HG03103 (cell line): ENCODE measurements around the gene CTU1.

ENCODE experiments used
- ATAC-seq: cut with Tn5 transposase; IDR thresholded peaks from one replicate; pipeline ENCODE4 v1.9.1; 2021; ENCODE audit warnings: low read depth; ENCODE audit not compliant: unreplicated experiment

The CTU1 gene

DNA sequence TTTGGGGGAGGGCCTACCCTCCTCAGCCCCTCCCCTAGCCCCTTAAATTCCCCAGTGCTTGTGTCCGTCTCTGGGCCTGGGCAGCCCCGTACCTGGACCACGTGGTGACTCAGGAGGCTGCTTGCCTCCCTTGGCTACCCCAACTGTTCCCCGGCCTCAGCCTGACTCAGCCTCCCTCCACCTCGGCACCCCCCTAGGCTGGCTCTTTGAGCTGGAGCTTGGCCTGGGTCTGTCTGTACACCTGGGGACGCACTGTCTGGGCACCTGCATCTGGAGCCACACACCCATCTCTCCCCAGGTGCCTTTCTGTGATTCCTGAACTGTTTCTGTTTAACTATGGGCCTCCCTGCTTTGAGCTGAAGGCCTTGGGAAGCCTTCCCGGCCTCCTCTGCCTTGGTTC is 23.7 kb downstream of the CTU1 start:
- no peak for ATAC-seq

DNA sequence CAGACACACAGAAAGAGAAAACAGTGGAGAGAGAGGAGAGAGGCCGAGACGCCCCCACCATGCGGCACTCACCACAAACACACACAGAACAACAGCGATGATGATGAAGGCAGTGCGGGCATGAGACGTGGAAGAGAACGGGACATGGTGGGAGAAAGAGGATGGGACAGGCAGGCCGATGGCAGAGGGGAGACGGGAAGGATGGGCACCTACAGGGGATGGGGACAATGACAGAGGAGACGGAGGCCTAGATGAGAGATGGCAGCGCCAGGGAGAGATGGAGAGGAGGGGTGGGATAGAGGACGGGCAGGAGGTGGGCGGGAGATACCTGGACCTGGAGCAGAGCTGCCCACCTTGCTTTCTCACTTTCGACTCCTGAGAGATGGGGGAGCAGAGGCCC is 24.4 kb downstream of the CTU1 start:
- no peak for ATAC-seq

DNA sequence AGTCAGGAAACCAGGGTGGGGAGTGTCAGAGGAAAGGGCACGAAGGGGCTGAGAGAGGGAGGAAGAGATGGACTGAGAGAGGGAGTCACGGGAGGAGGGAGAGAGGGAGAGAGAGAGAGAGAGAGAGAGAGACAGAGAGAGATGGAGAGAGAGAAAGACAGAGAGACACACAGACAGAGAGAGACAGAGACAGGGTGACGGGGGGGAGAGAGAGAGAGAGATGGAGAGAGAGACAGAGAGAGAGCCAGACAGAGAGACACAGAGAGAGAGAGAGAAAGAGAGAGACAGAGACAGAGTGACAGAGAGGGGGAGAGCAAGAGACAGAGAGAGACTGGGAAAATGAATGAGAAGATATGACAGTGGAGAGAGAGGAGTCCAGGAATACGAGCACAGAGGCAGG is 25.0 kb downstream of the CTU1 start:
- no peak for ATAC-seq

DNA sequence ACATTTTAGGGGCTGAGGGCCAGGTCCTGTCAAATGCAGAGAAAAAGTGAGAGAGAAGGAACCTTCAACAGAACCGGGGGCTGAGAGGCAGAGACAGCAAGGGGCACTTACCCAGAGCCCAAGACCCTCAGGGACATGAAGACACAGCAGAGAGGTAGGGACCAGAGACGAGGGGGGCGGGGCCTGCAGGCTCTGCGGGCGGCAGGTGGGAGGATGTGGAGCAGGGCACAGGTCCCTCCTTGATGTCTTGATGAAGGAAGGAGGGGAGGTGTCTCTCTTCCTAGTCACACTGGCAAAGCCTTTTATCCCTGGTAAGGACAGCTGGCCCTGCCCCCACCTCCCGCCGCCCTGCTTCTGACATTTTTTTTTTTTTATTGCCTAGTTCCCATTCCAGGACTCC is 25.6 kb downstream of the CTU1 start, which contains the start of gene KLK14:
TSS of gene KLK14 (minus strand) at position 277 of the 400 bp plus-strand sequence. CDS start at position 4, 273 bp downstream.
- no peak for ATAC-seq

DNA sequence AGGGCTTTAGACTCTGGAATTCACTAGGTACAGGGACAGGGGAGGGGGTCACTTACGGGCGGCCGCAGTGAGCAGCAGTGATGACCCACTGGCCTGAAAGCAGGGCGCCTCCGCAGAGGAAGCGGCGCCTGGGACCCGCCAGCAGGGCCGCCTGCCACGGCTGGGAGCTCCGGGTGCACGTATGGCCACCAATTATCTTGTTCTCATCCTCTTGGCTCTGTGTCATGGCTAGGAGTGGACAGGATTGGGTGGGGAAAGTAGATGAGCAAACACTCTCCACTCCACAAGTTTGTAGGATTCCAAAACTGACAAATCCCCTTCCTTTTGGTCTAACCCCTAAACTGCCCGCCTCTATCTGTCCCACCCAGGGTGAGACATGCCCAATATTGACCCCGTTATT is 26.7 kb downstream of the CTU1 start:
- ATAC-seq = no peak

DNA sequence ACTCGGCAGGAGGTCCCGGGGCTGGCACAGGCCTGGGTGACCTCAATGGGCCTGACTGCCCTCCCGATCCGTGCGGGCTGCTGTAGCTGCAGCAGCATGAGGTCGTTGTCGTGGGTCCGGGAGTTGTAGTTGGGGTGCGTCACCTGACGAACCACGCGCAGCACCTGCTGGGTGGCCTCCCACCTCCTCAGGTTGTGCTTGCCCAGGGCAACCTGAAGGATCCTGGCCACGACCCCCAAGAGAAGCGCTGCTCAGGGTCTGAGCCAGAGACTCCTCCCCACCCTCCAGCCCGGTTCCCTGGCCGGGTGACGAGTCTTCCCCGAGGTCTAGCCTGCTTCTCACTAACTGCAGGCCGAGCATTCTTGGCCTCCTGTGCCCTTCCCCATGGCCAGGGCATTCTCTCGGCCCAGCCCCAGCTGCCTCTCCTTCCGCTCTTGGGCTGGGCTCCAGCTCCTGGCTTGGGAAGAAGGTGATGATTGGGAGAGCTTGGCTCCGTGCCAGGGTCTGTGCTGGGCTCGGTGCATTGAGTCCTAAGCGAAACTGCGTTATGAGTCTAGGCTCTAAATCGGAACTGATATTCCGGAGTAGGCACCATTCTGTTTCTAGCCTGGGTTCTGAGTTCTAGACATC is 28.6 kb downstream of the CTU1 start:
- ATAC-seq = no peak

DNA sequence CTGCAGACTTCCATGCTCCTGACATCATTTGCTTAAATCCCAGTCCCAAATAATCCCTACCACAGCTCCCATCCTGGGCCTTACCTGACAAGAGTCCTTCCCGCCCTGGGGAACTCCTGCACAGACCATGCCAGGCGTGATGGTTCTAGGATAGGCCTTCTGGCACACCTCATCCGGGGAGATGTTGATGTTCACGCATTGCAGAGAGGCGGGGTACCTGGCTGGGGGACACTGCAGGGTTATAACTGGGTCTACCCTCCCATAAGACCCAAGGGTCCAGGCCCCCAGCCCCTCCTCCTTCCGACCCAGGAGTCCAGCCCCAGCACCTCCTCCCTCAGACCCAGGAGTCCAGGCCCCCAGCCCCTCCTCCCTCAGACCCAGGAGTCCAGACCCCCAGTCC is 29.5 kb downstream of the CTU1 start:
- no peak for ATAC-seq

DNA sequence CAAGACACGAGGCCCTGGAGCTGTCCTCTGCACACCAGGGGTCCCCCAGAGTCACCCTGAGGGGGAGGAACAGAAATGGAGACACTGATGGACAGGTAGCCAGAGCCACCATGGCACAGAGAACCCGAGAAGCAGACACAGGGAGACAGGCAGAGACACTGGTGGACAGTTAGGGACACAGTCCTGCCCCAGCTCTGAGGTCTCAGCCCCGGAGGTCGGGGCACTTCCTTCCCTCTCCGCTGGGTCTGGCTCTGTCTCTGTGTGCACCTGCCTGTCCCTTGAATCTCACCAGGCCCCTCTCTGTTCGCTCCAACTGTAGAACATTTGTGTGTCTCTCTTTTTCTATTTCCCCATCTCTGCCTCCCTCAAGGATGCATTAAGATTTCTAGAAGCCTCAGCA is 30.1 kb downstream of the CTU1 start:
- ATAC-seq = no peak

DNA sequence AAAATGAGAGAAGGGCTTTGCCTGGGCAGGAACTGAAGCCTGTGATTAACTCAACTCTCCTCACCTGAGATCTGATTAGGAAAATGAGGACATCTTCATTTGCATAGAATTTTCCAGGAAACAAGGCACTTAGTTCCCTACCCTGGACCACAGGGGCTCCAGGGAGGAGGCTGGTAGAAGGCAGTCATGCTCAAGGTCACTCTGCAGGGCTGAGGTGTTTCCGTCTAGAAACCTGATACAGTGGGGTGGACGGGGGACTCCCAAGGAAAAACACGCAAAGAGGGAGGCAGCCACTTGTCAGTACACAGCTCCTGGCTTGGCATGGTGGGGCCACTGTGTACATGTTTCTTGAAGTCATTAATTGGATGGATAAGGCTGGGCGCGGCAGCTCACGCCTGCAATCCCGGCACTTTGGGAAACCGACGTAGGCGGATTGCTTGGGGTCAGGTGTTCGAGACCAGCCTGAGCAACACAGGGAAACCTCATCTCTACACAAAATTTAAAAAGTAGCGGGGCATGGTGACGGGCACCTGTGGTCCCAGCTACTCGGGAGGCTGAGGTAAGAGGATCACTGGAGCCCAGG is 31.5 kb downstream of the CTU1 start:
- ATAC-seq = no peak

DNA sequence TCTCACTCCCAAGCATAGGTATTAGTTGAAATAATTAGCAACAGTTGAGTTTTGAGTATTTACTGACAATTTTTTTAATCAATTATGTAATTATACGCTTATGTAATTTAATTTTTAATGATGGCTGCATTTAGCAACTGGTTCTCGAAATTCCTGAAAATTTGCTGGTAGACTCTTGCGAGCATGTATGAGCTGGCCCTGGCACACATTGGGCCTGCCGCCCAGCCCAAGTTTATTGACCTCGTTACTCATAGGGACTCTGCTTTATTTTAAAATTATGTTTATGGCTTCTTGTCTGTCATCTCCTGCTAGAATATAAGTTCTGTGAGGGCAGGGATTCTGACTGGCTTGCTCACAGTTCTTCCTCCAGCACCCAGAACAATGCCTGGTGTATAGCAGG is 32.2 kb downstream of the CTU1 start:
- no peak for ATAC-seq

DNA sequence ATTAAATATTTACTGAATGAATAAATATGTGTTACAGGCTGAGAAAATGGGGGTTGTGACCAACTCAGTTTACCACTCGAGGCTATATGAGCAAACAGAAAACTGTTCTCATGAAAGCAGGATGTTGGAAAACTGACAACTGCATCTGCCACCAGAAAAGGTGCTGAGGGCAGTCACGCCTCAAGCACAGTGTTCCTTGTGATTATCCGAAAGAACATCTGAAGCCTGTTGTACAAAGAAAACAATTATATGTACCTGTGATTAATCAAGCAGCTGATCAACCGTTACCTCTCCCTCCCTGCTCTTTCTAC is 37.2 kb downstream of the CTU1 start:
- ATAC-seq = no peak

DNA sequence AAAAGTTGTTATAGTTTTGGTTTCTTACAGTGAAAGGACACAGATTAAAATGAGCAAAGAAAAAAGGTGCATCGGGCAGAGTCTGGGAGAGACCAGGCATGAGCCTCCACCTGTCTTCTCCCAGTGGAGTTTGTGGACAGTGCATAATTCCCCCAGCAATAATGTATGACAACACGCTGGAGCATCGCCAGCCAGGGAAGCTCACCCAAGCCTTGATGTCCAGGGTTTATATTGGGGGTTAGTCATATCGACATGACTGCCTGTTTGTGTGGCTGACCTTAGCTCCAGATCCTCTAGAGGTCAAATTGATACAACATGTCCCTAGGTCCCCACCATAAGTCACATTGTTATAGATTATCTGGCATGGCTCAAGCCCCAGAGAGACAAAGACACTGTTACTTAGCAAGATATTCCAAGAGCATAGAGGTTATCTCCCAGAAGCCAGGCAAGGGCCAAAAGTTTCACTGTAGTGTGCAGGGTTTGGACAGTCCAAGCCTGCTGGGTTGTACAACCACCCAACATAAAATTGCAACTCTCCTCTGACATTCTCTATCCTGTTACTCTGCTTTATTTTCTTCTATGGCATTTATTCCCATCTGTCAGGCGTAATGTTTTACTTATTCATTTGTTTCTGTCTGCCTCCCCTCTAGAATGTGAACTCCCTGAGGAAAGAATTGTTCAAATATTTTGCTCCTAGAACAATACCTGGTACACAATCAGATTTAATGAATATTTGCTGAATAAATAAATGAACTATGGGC is 37.7 kb downstream of the CTU1 start:
- ATAC-seq = no peak

DNA sequence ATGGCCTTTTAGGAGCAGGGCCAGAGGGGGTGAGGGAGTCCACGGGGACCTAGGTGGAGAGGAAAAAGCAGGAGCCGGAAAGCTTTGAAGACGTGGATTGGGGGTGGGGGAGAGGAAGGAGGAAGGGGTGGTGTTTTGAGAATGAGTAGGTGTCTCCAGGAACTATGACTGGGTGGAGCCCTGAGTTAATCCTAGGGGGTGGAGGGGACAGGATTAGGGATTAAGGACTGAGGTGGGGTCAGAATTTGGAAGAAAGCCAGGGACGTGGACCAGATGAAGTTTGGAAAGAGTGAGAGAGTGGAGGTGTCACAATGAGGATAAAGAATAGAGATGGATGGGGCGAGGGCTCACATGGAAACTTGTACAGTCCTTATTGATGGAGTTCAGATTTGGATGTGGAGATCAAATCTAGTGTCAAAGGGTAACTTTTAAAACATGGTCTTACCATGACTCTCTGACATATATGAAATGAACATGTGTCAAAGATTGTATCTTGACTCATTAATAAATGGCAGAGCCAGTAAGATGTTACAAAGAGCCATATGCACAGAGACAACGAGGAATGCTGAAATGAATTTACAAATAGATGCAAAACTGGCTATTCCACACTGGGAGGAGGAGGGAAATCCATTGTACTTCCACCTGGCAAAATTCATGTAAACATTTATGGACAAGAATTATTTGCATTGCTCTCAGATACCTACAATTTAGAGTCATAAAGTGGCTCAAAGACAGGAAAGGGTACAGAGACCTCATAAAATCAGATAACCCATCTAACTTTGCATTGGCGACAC is 41.6 kb downstream of the CTU1 start:
- no peak for ATAC-seq

DNA sequence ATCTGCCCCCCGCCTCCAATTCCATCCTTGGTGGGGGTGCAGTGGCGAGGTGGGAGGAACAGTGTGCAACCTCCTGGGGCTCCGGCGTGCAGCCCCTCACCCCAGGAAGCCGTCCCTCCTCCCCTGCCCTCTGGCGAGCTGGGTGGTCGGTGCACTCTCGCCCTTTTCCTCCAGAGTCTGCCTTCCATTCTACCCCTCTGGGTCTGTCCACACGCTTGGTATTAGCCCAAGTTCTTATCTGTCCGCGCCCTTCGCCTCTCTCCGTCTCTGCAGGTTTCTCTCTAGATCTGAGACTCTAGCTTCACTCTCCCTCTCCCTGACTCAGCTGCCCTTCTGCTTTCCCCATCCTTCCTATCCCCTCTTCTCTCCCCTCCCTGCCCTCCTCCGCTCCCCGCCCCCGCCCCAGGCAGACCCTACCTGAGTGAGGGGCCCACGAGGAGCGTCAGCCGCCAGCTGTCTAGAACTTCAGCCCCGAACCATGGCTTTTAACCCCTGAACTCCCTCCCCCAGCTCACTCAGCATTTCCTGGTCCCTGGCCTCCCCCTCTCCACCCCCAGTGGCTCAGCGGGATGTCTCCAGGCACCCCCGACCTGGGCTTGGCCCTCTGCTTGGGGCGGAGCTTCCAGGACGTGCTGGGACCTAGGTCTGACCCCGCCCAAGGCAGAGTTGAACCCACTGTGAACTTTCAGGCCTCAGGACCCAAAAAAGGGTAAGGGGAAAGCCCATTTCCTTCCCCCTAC is 42.8 kb downstream of the CTU1 start:
- ATAC-seq = no peak

DNA sequence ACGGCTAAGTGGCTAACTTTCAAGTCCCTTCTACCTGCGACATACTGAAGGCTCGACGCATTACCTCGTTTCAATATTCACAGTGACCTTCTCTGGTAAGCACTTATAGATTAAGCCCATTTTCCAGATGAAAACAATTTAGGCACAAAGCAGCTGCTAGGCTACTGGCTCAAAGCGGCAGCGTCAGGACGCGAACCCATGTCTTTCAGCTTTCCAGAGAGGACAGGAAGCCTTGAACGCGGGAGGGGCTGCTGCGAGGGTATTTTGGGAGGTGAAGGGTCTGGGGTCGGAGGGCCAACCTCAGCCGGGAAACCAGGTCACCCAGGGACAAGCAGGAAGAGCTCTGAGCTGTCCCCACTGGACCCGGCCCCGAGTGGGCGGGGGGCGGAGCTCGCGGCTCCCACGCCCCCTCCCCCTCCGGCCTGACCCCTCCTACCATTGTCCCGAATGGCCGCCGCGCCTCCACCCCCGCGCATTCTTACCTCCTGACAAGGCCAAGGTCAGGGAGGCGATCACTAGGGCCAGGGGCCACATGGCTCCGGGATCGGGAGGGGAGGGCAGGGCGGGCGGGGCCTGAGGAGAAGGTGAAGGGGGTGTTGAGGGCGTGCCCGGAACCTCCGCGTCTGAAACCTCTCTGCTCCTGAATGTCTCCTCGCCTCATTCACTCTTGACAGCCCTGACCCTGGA is 43.5 kb downstream of the CTU1 start, which contains the start of gene KLK13:
TSS of gene KLK13 (minus strand) at position 559 of the 687 bp plus-strand sequence. CDS start at position 534, 25 bp downstream.
- ATAC-seq = no peak

DNA sequence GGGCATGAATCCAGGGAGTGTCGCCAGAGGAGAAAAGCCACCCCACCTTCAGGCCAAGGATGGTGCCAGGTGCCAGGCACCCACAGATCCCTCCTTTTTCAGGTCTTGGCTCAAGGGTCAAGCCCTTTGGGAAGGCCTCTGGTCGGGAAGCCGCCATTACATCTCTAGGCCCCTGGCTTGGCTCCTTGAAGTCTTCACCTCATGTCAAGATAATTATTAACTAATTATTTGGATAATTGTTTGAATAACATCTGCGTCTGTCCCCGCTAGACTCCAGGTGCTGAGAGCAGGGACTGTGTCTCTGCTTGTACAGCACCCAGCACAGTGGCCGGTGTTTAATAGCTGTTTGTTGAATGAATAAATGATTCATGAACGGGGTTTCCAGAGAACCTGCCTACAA is 44.5 kb downstream of the CTU1 start:
- no peak for ATAC-seq

DNA sequence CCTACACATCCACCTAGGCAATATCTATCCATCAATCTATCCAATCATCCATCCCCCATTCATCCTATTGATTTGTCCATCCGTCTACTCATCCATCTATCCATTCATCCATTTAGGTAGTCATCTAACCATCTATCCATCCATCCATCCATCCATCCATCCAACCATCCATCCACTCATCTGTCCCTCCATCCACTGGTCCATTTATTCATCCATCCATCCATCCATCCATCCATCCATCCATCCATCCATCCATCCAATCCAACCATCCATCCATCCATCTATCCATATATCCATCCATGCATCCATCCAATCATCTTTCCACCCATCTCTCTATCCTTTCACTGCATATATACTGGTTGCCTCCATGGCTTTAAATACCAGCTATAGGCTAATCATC is 47.2 kb downstream of the CTU1 start:
- ATAC-seq = no peak

DNA sequence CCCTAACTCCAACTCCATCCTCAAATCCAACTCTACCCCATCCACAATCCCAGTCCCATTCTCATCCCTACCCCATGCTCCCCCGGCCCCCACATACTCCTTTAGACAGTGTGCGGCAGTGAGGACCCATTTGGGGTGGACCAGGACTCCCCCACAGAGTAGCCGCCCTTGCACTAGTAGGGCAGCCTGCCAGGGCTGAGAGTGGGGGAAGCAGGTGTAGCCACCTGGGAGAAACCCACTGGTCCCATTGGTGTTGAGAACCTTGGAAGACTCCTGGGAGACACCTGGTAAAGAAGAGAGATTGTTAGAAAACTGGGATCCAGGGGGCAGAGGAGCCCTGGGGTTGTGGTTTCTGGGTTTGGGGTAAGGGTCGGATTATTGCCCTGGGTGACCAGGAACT is 47.9 kb downstream of the CTU1 start:
- ATAC-seq = no peak

DNA sequence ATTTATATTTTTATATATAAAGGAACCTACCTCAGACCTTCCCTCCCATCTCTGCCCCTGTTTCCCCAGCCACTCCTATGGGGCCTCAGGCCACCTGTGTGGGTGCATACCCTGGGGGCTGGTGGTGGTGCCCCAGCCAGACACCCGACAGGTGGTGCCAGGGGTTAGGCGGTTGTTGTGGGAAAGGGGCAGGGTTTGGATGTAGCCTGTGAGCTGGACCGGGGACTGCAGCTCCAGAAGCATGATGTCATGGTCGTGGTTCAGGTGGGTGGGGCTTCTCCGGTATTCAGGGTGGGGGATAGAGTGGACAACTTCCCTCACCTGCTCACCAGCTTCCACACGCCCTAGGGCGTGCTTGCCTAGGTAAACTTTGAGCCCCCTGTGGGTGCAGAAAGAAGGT is 48.5 kb downstream of the CTU1 start:
- no peak for ATAC-seq

DNA sequence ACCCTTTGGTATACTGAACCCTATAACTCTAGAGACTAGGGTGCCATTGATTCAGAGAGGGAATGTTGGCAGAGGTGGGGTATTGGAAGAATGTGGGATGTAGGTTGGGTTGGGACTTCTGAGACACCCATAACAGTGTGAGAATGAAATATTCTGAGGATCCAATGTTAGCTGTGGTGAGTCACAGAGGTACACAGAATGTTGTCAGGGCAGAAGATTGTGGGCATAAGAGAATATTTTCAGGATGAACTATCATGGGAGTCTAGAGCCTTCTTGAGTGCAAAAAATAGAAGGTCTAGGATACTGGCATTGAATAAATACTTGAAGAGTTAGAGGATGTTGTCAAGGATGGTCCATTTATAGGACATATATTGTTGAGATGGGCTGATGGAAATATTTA is 52.3 kb downstream of the CTU1 start:
- ATAC-seq = no peak
